B cell (primary cell): Measurements from ENCODE around the gene CRY2.

ENCODE experiments used
- EZH2 ChIP-seq: IDR thresholded peaks from 2 replicates; pipeline ENCODE4 v1.6.1; 2012; ENCODE audit warnings: borderline replicate concordance, low read depth, mild to moderate bottlenecking, moderate library complexity, low read length; ENCODE audit not compliant: insufficient read depth, poor library complexity, severe bottlenecking
- TF ChIP-seq, protein P1 (sequence below): fragments of 200-600 bp; IDR thresholded peaks from one replicate; pipeline ENCODE4 v1.8.0; 2022; ENCODE audit warnings: antibody characterized with exemption, mild to moderate bottlenecking

DNA sequence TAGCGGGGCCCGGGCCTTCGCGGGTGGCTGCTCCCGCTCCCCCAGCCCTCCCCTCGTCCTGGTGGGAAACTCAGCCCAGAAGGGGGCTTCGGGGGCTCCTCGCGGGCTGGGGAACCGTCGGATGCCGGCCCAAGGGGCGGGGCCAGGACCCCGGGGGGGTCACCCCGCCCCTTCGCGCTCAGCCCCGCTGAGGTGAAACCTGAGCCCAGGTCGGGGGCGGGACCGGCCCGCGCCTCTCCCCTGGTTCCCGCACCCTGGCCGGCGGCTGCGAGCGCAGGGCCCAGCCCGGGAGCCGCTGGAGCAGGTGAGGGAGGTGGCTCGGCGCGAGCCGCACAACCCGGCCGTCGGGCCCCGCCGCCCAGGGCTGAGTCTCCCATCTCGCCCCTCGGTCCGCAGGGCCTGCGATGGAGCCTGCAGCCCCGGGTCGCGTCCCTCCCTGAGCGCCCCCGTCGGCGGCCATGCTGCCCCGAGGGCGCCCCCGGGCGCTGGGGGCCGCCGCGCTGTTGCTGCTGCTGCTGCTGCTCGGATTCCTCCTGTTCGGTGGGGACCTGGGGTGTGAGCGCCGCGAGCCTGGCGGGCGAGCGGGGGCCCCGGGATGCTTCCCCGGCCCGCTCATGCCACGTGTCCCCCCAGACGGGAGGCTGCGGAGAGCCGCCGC is 75.3 kb downstream of the CRY2 start, which contains the start of gene LARGE2:
- TF ChIP-seq EZH2 = no peak
- TF ChIP-seq, protein P1, sequence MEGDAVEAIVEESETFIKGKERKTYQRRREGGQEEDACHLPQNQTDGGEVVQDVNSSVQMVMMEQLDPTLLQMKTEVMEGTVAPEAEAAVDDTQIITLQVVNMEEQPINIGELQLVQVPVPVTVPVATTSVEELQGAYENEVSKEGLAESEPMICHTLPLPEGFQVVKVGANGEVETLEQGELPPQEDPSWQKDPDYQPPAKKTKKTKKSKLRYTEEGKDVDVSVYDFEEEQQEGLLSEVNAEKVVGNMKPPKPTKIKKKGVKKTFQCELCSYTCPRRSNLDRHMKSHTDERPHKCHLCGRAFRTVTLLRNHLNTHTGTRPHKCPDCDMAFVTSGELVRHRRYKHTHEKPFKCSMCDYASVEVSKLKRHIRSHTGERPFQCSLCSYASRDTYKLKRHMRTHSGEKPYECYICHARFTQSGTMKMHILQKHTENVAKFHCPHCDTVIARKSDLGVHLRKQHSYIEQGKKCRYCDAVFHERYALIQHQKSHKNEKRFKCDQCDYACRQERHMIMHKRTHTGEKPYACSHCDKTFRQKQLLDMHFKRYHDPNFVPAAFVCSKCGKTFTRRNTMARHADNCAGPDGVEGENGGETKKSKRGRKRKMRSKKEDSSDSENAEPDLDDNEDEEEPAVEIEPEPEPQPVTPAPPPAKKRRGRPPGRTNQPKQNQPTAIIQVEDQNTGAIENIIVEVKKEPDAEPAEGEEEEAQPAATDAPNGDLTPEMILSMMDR = no peak
